NCI-H345 treated with DMSO at 0.1 percent for 48 hours (cell line): Measurements from ENCODE around the gene TEP1.
"Not testable (repeated sequence)": the region's sequence is repeated elsewhere in the genome, so short reads cannot be mapped to it uniquely, and the experiment has no call there.

Source experiments
- DNase-seq: peaks from one replicate; lab custom pipeline; 2025; ENCODE audit not compliant: unreplicated experiment; lab: John Stamatoyannopoulos, UW

TEP1 gene

DNA sequence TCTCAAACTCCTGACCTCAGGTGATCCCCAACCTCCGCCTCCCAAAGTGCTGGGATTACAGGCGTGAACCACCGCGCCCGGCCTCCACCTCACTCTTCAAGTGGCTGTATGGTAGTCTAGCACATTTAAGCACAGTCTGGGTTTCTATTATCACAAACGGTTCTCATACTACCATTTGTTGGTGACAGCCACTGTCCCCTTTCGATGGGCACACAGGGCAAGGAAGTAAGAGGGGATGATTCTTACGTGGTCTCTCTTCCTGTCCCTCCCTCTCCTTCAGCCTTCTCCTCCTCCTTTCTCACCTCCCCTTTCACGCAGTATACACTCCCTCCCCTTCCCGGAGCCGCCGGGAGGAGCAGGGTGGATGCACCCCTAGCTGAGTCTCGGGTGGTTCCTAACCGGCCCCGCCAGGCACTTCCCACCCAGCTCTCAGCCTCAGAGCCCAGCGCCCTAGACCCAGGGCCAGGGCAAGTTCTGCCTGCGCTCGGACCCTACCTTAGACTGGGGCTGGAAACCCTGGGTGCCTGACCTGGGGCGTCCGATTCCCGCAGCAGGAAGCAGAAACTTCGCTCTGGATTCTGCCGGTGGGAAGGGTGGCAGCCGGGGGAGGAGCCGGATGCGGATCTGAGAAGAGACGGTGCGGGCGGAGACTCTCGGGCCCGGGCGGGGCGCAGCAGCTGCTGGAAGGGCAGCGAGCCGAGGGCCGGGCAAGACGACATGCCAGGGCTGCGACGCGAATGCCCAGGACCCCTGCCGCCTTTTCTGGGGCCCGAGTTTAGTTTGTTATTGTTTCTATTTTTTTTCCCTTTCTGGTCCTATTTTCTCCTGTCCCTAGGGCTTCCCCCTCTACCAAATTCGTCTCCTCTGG is at the start of gene TEP1:
Gene TEP1 (minus strand): TSS at position 626 of the 868 bp plus-strand sequence. CDS start 5,062 bp downstream, outside the sequence.
- DNase-seq = peak; percentile 75

DNA sequence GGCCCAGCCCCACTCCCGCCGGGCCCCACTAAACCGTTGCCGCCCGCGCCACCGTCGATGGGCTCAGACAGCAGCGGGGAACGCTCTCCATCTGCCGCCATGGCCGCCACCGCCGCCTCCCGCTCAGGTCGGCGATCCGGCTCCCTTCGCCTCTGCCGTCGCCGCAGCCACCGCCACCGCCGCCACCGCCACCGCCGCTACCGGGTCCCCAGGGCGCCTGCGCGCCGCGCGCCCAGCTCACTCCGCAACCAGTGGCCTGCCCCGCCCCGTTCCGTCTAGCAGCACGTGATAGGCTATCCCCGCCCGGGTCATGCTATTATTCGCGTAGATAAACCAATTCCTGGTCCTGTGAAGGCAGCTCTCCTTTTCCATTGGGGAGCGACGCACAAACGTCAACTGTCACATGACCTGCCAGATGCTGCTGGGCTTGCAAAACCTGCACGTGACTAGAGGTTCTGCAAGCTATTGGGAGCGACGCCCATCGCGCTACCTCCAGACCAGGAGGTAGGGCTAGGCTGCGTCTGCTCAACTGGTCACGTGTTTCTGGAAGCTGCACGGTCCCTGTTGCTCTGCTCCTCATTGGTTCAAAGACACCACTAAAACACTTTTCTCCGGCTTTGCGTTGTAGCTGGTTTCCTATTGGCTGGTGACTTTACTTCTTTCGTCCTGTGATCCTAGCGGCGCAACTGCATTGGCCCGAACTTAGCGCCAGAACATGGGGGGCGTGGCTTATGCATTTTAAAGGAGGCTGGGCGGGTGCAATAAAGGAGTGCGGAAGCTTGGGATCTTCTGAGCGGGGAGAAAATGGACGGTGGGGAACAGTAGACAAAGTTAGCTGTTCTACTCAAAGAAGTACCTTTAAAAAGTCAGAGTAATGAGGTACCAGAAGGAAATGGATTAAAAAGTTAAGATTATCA is 48.2 kb upstream of the TEP1 start, which contains the start of gene PIP4P1:
Gene PIP4P1 (minus strand): TSS at position 210 of the 917 bp plus-strand sequence. CDS start 109 bp downstream, at position 101.
- DNase-seq = peak; percentile 100

DNA sequence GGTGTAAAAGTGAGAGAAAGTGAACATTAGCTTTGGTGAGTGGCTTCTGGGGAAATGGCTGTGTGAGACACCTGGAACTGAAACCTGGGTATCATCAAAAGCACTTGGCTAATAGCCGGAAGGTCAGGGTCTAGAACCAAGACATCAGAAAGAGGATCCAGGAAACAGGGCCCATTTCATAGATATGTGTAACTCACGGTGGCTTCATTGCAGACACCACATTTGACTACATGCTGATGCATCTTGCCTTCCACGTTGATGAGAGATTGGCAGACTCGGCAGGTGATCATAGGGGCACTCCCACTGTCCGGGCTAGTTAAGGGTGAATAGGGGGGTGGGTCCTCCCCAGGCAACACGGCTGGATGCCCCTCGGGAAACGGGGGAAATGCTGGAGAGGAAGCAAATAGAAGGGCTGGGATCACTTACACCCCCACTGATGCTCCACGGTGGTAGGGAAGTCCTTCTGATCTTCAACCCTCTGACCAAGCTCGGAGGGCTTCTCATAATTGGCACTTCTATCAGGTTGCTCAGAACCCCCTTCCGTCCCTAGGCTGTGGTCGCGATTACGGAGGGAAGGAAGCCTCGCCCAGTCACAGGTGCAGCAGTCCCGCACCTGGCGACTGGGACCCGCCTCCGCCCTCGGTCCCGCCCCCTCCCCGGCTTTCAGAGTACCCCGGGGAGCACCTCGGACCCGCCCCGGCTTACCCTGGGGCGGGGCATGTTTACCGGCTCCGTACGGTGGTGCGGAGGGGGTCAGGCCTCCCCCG is 47.3 kb upstream of the TEP1 start:
- peak; percentile 16 for DNase-seq

DNA sequence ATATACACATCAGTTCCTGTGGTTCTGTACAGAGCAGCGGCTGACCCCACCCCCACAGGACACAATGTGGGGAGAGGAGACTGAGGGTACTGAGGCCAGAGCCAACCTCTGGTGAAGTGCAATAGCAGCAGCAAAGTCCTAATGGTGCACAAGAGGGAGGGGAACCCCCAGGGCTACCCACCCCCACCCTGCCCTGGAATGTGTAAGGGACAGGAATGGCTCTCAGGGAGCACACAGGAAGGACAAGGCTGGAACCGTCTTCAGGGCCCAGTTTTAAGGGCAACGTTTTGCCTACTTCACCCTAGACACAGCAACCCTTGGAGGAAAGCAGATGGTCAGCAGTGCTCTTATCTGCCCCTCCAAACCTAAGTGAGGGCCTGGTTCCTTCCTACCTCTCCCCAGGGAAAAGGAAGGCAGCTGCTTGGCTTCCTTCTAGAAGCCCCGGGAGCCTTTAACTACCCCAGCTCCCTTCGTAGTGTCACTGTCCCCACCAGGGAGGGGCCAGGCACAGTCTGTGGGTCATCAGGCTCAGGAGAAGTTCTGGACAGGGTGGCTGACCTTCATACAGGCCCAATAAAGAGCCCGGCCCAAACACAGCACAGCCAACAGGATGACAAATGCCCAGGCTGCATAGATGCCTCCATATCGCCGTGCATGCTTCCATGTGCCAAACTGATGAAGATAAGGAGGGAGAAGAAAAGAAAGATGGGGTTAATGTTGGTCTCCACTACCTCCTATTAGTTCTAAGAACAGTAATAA is 44.9 kb upstream of the TEP1 start:
- DNase-seq = no peak

DNA sequence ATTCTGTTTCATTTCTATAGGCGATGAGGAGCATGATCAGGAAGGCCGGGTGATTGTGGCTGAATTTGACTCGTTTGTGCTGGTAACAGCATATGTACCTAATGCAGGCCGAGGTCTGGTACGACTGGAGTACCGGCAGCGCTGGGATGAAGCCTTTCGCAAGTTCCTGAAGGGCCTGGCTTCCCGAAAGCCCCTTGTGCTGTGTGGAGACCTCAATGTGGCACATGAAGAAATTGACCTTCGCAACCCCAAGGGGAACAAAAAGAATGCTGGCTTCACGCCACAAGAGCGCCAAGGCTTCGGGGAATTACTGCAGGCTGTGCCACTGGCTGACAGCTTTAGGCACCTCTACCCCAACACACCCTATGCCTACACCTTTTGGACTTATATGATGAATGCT is 43.7 kb upstream of the TEP1 start:
- DNase-seq = no peak

DNA sequence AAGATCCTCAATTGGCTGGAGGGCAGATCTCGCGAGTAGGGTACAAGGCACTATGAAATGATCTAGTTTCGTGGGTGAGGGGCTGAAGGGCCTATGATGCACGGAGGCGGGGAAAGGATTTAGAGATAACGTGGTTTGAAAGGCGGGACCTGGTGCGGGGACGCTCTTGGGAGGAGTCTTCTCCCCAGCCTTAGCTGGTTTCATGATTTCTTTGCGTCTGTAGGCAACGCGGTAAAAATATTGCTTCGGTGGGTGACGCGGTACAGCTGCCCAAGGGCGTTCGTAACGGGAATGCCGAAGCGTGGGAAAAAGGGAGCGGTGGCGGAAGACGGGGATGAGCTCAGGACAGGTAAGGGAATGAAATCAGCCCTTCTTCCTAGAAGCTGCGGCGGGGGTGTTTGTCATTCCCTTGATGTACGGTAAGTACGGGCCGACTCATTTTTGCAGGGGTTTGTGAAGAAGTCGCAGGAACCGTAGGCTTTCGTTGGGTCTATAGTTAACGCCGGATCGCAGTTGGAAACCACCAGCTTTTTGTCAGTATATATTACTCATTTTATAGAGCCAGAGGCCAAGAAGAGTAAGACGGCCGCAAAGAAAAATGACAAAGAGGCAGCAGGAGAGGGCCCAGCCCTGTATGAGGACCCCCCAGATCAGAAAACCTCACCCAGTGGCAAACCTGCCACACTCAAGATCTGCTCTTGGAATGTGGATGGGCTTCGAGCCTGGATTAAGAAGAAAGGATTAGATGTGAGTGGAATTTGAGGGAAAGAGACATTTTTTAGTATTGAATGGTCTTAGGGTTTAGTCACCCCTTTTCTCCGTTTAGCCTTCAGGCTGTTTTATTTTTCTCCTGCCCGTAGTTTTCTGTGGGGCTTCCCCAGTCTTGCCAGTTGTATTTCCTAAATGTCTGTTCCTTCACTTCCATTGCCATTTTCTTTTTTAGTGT is 42.3 kb upstream of the TEP1 start:
- DNase-seq = no peak

DNA sequence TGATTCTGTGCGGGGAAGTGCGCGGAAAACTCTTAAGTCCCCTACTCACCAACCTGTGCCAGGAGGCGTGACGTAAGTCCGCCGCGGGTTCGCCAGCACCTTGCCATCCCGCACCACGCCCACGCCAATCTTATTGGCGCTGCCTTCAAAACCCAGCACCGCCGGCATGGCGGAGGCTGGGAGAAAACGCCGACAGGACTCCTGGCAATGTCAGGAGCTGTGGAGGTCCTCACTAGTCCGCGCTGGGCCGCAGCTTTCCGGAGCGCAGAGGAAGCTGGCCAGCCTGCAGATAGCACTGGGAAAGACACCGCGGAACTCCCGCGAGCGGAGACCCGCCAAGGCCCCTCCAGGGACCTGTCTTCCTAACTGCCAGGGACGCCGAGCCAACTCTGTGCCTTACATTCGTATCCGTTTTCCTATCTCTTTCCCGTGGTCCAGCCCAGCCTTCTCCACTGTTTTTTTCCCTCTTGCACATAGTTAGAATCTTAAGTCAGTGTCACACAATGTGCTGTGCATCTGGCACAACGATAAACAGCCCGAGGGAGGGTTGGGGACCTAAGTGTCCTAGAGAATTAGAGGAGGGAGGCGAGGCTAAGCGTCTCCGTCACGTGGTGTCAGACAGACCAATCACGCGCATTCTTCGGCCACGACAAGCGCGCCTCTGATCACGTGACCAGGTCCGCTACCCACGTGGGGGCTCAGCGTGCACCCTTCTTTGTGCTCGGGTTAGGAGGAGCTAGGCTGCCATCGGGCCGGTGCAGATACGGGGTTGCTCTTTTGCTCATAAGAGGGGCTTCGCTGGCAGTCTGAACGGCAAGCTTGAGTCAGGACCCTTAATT is 41.4 kb upstream of the TEP1 start, which contains the start of the genes APEX1 and OSGEP:
Gene APEX1 (plus strand): TSS at position 711 of the 839 bp plus-strand sequence. CDS start 420 bp downstream, outside the sequence.
Gene OSGEP (minus strand): TSS at position 297 of the 839 bp plus-strand sequence. CDS start 129 bp downstream, at position 168.
- peak; percentile 98 for DNase-seq

DNA sequence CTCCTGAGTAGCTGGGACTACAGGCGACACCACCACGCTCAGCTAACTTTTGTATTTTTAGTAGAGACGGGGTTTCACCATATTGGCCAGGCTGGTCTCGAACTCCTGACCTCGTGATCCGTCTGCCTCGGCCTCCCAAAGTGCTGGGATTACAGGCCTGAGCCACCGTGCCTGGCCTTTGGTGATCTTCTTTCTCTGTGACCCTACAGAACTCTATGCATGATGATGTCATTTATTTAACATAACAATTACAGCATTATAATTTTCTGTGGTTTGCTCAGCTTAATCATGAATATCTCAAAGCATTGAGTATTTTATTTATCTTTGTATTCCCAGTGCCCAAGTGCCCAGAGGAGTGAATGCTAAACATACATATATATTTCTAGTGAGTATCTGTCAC is 39.5 kb upstream of the TEP1 start:
- not testable (repeated sequence) for DNase-seq

DNA sequence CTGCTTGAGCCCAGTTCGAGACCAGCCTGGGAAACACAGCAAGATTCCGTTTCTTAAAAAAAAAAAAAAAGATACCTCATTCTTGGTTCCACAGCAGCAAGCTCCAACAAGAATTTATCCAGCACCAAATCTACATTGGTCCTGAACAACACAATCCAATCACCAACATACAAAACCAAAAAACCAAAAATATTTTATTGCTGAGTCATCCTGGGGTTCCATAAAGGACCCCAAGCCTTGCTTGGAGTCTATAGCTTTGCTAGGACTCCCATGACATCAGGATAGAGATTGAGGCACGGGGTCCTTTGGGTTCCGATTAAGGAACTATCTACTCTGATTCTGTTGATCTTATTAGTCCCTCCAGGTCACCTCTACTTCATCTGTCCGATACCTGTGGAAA is 33.6 kb upstream of the TEP1 start:
- no peak for DNase-seq

DNA sequence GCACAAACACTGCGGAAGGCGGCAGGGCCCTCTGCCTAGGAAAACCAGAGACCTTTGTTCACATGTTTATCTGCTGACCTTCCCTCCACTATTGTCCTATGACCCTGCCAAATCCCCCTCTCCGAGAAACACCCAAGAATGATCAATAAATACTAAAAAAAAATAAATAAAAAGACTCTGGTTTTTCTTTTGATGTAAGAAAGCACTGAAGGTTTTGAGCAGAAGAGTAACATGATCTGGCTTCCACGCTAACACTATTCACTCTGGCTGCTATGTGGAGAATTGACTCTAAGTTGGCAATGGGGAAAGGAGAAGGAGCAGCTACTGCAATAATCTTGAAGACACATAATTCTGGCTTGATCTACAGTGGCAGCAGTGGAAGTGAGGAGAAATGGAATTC is 30.3 kb upstream of the TEP1 start:
- DNase-seq = not testable (repeated sequence)

DNA sequence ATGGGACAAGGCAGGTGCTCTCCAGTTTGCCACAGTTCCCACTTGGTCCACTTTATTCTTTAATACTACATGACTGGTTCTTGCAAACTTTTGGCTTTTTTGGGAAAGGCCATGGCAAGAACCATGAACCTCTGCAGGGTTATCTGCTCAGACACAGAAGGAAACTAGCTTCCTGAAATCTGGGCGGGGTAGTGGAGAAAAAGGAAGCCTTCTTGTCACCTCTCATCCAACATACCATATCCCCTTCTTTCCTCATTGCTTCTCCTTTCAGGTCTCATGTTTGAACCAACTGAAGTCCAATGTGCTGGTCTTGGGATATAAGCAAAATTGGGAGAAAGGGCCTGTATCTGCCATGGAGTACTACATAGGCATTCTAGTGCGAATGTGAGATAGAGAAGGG is 28.2 kb upstream of the TEP1 start:
- no peak for DNase-seq

DNA sequence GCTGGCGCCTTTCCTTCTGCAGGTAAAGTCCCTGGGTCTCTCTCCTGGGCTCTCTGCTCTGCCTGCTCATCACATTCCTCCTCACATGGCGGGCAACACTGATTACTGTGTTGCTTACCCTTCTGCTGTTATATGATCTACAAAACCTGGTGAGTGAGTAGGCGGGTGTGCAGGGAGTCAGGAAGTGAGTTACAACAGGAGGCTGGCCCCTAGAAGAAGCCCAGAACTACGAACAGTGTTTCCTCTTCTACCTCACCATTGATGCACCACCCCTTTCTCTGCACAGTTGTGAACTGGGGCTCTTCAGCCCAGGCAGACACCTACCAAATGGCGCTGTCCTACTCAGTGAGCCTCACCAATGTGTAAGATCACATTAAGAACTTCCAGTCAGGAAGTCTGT is 27.6 kb upstream of the TEP1 start:
- no peak for DNase-seq

DNA sequence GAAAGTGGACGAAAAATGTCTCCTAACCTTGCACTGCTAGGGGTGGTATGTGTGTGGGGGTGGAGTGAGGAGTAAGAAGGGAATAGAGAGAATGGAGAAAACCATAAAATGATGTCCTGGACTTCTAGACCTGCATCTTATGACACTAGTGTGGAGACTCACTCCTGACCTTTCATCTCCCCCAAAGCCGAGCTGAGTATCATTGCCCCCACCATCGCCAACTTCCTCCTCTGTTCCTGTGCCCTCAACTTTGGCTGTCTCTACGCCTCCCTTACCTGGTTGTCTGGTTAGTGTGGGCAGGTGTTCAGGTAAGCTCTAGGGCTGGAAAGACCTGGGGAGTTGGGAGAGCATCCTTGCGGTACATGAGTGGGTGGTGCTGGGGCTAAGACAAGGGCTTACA is 27.2 kb upstream of the TEP1 start:
- no peak for DNase-seq

DNA sequence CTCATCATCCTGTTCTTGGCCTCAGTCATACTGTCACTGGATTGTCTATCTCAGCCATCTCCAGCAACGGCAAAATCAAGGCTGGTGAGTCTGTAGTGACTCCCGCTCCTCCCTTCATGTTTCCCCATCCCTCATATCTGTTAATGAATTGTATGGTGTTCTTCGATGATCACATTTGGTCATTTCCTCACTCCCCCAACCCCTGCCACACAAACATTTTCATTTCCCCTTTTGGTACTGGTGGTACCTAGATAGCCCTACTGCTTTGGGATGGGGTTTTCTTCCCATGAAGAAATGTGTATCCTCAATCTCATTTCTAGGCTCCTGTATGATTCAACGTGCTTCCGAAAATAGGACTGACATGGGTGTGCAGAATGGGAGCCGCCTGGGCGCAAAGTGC is 25.4 kb upstream of the TEP1 start:
- DNase-seq = no peak

DNA sequence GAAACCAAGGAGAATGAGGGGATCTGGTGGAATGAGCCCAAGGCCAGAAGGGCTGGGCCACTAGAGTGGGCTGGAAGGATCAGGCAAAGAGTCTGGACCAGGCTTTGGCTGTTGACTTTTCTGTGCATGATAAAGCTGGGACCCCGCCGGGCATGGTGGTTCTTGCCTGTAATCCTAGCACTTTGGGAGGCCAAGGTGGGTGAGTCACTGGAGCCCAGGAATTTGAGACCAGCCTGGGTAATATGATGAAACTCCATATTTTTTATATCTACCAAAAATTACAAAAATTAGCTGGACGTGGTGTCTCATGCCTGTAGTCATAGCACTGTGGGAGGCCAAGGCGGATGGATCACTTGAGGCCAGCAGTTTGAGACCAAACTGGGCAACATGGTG is 23.1 kb upstream of the TEP1 start:
- DNase-seq = no peak

DNA sequence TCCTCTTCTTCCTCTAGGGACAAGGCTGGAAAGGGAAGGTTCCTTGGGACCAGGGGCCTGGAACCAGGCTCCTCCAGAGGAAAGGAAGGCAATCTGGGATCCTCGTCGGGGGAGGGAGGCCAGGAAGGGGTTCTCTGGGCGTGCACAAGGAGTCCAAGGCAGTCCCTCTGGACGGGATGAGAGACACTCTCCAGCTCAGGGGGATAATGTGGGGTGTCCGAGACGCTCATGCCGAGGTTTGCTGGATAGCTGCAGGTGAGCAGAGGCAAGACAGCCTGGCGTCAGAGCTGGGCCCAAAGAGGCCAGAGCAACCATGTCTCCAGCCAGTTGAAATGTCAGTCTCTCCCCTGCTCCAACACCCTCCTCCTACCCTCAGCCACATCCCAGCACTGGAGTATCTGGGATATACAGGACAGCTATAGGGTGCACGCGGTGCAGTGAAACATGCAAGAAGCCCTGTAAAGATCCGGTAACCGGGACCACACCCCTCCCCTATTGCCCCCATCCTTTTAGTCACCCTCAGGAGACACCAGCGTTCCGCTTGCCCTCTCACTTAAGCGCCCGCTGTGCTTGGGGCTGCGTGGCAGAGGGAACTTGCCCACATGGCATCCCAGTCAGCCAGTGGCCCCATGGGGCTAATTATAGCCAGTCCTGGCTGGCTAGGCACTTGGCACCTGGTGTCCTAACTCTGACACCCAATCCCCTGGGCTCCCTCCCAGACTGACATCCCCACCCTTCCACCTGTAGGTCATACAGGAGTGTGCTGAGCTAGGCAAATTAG is 22.5 kb upstream of the TEP1 start, which contains the start of gene KLHL33:
Gene KLHL33 (minus strand): TSS at position 585 of the 781 bp plus-strand sequence. CDS start 355 bp downstream, at position 230.
- DNase-seq = no peak
